HG03354 (cell line): ENCODE results near the gene OSGEP.

Experiments used
- ATAC-seq: cut with Tn5 transposase; IDR thresholded peaks from one replicate; pipeline ENCODE4 v1.9.1; 2021; ENCODE audit warnings: mild to moderate bottlenecking; ENCODE audit not compliant: unreplicated experiment, poor library complexity, severe bottlenecking

Gene OSGEP

GRCh38 chr14:20454516-20455354 lies at the start of gene OSGEP, which contains the start of gene APEX1:
Gene OSGEP, minus strand, starts transcription at chr14:20454812. Its CDS starts 129 bp downstream, at chr14:20454683.
Gene APEX1, plus strand, starts transcription at chr14:20455226. Its CDS starts 420 bp downstream, at chr14:20455646.
- peak; percentile 89 for ATAC-seq

- ATAC-seq, result no peak
Observed at GRCh38 chr14:20503898-20504297, 49.3 kb upstream of the OSGEP start.

- no peak for ATAC-seq
Observed at GRCh38 chr14:20501346-20501745, 46.7 kb upstream of the OSGEP start.

- no peak for ATAC-seq
Observed at GRCh38 chr14:20499881-20500280, 45.3 kb upstream of the OSGEP start.

- no peak for ATAC-seq
Observed at GRCh38 chr14:20499108-20499507, 44.5 kb upstream of the OSGEP start.

- ATAC-seq, result no peak
Observed at GRCh38 chr14:20498622-20499021, 44.0 kb upstream of the OSGEP start.

GRCh38 chr14:20494935-20495766 lies 40.5 kb upstream of the OSGEP start:
- ATAC-seq, result no peak

GRCh38 chr14:20493634-20494033 lies 39.0 kb upstream of the OSGEP start:
- ATAC-seq, result no peak

GRCh38 chr14:20492486-20492885 lies 37.9 kb upstream of the OSGEP start:
- ATAC-seq, result no peak

GRCh38 chr14:20490563-20490962 lies 36.0 kb upstream of the OSGEP start:
- no peak for ATAC-seq

- ATAC-seq, result peak; percentile 47
Observed at GRCh38 chr14:20489093-20489994, 34.7 kb upstream of the OSGEP start.

- no peak for ATAC-seq
Observed at GRCh38 chr14:20487396-20487725, 32.7 kb upstream of the OSGEP start.

GRCh38 chr14:20486684-20487395 lies 32.2 kb upstream of the OSGEP start:
- ATAC-seq, result no peak

- no peak for ATAC-seq
Observed at GRCh38 chr14:20485900-20486299, 31.3 kb upstream of the OSGEP start.

- no peak for ATAC-seq
Observed at GRCh38 chr14:20482382-20482781, 27.8 kb upstream of the OSGEP start.

- no peak for ATAC-seq
Observed at GRCh38 chr14:20478894-20479293, 24.3 kb upstream of the OSGEP start.

- ATAC-seq, result no peak
Observed at GRCh38 chr14:20477211-20477876, 22.7 kb upstream of the OSGEP start.

GRCh38 chr14:20476776-20477175 lies 22.2 kb upstream of the OSGEP start:
- no peak for ATAC-seq
